H1 (cell line): Measurements from ENCODE around the gene OR4F6.

Source experiments
- ATF2 ChIP-seq: IDR thresholded peaks from 2 replicates; pipeline ENCODE4 v1.6.1; 2012; ENCODE audit warnings: low read length, inconsistent platforms
- ATF3 ChIP-seq: IDR thresholded peaks from 2 replicates; pipeline ENCODE4 v1.6.1; 2011; ENCODE audit warnings: low read depth, mild to moderate bottlenecking, low read length; ENCODE audit not compliant: insufficient read depth
- EP300 ChIP-seq, 2 experiments: IDR thresholded peaks; 1 replicate in 1 of 2; 2 replicates in 1 of 2; pipeline ENCODE4 v1.6.1; 2011 to 2012; ENCODE audit warnings: low read depth in 2 of 2, low read length in 2 of 2, mild to moderate bottlenecking in 2 of 2, borderline replicate concordance in 1 of 2, inconsistent platforms in 1 of 2, moderate library complexity in 1 of 2
- NRF1 ChIP-seq: IDR thresholded peaks from 2 replicates; pipeline ENCODE4 v1.6.1; 2011; ENCODE audit warnings: mild to moderate bottlenecking, low read depth, low read length, improper control_type of control experiment
- SRF ChIP-seq: IDR thresholded peaks from 2 replicates; pipeline ENCODE4 v1.6.1; 2011; ENCODE audit warnings: mild to moderate bottlenecking, low read depth, low read length, moderate library complexity

- TF ChIP-seq ATF2 (no peak), ATF3 (no peak), EP300 (IDR thresholded peaks at IDR 0.05; ENCODE audit: borderline replicate concordance in 1 of 2, low read depth in 2 of 2, low read length in 2 of 2) (no peak), NRF1 (no peak), SRF (no peak)
These were observed 4.9 kb downstream of the OR4F6 start for GRCh38 chr15:101808201-101808600.
